LNCAP (cell line): ENCODE results near the gene ALDOC.
A peak's percentile ranks its signal among the peaks of the same experiment; 100 is the strongest.

Source experiments
- TF ChIP-seq, protein P1 (sequence below): fragments of 450-650 bp; IDR thresholded peaks from 2 replicates; pipeline ENCODE4 v1.5.1; 2017; ENCODE audit warnings: mild to moderate bottlenecking

The ALDOC gene

DNA sequence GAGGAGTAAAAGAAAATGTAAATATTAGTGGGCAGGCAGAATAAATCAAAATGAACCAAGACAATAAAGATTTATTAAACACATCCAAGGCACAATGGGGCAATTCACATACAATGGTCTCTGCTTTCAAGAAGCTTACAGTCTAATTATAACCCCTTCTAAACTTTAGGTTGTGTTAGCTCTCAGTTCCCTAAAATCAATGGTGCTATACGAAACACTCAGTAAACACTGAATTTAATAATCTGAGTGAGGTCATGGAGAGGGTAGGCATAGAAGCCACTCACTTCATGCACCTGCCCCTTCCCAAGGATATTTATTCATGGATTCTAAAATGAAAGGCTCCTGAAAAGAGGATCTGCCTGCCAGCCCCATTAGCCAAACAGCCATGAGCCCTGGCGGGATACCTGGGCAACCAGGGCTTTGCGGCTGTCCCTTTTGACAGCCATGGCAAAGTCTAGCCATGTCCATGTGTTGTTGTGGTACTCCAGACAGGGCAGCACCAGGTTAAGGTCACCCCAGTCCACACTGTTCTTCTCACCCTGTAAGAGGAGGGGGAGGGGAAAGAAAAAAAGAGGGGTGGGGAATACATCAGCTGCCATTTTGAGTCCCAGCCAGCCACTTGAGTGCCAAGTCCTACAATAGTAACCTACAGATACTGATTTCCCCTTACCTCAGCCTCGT lies 38.7 kb upstream of the ALDOC start:
- TF ChIP-seq, protein P1, sequence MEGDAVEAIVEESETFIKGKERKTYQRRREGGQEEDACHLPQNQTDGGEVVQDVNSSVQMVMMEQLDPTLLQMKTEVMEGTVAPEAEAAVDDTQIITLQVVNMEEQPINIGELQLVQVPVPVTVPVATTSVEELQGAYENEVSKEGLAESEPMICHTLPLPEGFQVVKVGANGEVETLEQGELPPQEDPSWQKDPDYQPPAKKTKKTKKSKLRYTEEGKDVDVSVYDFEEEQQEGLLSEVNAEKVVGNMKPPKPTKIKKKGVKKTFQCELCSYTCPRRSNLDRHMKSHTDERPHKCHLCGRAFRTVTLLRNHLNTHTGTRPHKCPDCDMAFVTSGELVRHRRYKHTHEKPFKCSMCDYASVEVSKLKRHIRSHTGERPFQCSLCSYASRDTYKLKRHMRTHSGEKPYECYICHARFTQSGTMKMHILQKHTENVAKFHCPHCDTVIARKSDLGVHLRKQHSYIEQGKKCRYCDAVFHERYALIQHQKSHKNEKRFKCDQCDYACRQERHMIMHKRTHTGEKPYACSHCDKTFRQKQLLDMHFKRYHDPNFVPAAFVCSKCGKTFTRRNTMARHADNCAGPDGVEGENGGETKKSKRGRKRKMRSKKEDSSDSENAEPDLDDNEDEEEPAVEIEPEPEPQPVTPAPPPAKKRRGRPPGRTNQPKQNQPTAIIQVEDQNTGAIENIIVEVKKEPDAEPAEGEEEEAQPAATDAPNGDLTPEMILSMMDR, result no peak

- TF ChIP-seq, protein P1, result no peak
Observed at GRCh38 chr17:28613931-28614381, 37.3 kb upstream of the ALDOC start, which contains the start of gene RSKR. Gene RSKR (minus strand): TSS chr17:28614185. CDS start chr17:28614161, 24 bp downstream.

DNA sequence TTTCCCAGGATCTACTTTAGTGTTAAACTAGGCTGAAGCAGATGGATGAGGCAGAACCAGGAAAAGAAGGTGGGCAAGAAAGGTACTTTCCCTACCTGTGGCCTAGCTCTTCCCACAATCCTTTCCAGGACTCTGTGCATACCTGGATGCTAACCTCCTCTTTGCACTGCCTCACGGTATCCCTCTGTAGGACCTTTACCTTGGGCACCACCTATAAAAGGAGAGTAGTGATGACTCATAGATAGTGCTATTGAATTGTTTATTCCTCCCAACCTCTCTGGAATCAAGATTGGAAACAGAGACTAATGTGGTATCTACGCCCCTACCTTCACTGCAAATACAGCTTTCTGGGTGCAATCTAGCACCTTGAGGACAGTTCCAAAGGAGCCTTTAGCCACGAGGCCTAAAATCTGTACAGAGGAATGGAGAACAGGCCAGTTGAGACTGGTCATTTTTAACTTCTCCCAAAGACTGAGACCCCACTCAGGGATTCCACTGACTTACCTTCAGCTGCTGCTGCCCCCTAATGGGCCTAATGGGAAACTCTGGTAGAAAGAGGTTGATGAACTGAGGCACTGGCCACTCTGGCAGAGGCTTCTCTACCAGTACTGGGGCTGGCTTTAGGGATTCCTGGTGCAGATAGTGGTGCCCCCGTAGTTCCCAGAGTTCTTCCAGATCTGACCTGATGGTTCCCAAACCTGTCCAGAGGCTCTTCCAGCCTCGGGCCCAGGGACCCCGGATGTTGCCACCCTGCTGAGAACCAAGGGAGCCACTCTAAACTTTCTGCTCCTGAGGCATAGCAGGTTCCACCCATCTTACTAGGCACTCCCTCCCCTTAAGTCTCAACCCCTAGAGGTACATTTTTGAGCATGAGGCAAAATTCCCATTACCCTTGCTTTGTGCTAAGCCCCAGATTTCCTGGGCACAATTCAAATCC lies 36.5 kb upstream of the ALDOC start:
- TF ChIP-seq, protein P1, result peak; percentile 66

- TF ChIP-seq, protein P1, result no peak
Observed at GRCh38 chr17:28612531-28612930, 35.8 kb upstream of the ALDOC start.

- TF ChIP-seq, protein P1, result no peak
Observed at GRCh38 chr17:28610376-28610775, 33.7 kb upstream of the ALDOC start.

GRCh38 chr17:28599311-28600184 lies 22.9 kb upstream of the ALDOC start:
- TF ChIP-seq, protein P1, result no peak

DNA sequence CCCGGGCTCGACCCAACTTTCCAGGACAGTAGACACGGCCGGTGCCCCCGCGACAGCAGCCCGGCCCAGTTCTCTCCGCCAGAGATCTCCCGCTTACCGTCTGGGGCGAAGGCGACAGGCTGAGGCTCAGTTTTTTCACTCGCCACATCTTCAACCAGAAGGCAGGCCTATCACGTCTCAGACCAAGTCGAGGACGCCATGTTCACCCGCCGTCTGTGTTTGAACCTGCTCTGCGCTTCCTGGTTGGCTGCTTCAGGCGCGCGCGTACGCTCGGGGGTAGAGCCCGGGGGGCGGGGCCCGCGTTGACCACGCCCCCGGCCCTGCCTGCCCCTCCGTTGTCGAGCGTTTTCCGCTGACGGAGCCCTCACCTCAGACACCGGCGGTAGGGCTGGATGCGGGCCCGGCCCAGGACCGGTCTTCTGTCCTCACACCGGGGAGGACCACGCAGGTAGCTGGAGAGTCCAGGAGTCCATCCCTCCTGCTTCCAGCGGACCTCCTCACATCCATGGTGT lies 22.2 kb upstream of the ALDOC start, which contains the start of gene SPAG5:
Gene SPAG5 (minus strand): TSS at position 227 of the 512 bp plus-strand sequence. CDS start 79 bp downstream, at position 148.
- TF ChIP-seq, protein P1, result no peak
